Activated T-cell treated with anti-CD3 and anti-CD28 coated beads, Interleukin-2, amount 50 U/mL, for 72 hours (primary cell): ENCODE results near the gene HDDC2. TPM values are rescaled to one million over a fixed set of nuclear protein-coding genes. Genes with fewer than 3 reads are reported as not detected.

ENCODE experiments used
- ATAC-seq, 2 donors: fragments of 150-1000 bp; cut with Tn5 transposase; replicated peaks in 1 of 2; 2 replicates each; pipeline ENCODE4 v1.10.0; 2021; ENCODE audit warnings: moderate library complexity in 2 of 2, mild to moderate bottlenecking in 1 of 2
- DNase-seq, 2 donors: peaks; one replicate each; pipeline ENCODE4 v3.0.0; 2021 to 2022; ENCODE audit warnings: mixed read lengths in 1 of 2
- H3K27ac Mint-ChIP-seq: one replicate; pipeline ENCODE4 v1.8.0; 2022; ENCODE audit warnings: mild to moderate bottlenecking, moderate library complexity, mixed read lengths
- H3K27me3 Mint-ChIP-seq: one replicate; pipeline ENCODE4 v1.8.0; 2022; ENCODE audit warnings: low read depth, mixed read lengths
- H3K36me3 Mint-ChIP-seq, 2 donors: one replicate each; pipeline ENCODE4 v1.8.0; 2022; ENCODE audit warnings: mixed read lengths in 2 of 2, mild to moderate bottlenecking in 1 of 2; ENCODE audit not compliant: insufficient read depth in 2 of 2
- H3K4me1 Mint-ChIP-seq: one replicate; pipeline ENCODE4 v1.8.0; 2022; ENCODE audit warnings: low read depth, mixed read lengths
- H3K4me3 Mint-ChIP-seq, 2 donors: one replicate each; pipeline ENCODE4 v1.8.0; 2022; ENCODE audit warnings: mild to moderate bottlenecking in 2 of 2, mixed read lengths in 2 of 2, moderate library complexity in 2 of 2
- H3K9me3 Mint-ChIP-seq, 2 donors: one replicate each; pipeline ENCODE4 v1.8.0; 2022; ENCODE audit warnings: mixed read lengths in 2 of 2
- total RNA-seq, 2 donors: library from RNA; stranded (reverse); gene quantifications; one replicate each; pipeline ENCODE4 v1.2.3, GENCODE V29; 2022

HDDC2 gene
- total RNA-seq, 2 donors from 2014 or later: 68.8 to 92.4 TPM

- ATAC-seq (no peak), DNase-seq (no peak)
- Mint-ChIP-seq H3K4me3 (no peak overlapping the region), H3K27me3 (no peaks in the 10 kb centered on the region), H3K9me3 (no peaks in the 10 kb centered on the region), H3K4me1 (peaks cover 11% of the 10 kb centered on the region), H3K36me3 (peaks cover 9 to 19% of the 10 kb centered on the region in 2 donors), H3K27ac (no peak overlapping the region)
Measured at GRCh38 chr6:125274935-125275334, 26.8 kb downstream of the HDDC2 start.

- H3K27ac Mint-ChIP-seq: no peak overlapping the region
- no peaks in the 10 kb centered on the region for H3K27me3 Mint-ChIP-seq
- peaks cover 8 to 12% of the 10 kb centered on the region in 2 donors for H3K36me3 Mint-ChIP-seq
- peaks cover 6% of the 10 kb centered on the region for H3K4me1 Mint-ChIP-seq
- DNase-seq (no peak), ATAC-seq (no peak)
- H3K9me3 Mint-ChIP-seq: no peaks in the 10 kb centered on the region
- no peak overlapping the region for H3K4me3 Mint-ChIP-seq
Measured at GRCh38 chr6:125273965-125274364, 27.8 kb downstream of the HDDC2 start.

- H3K4me1 Mint-ChIP-seq: no peaks in the 10 kb centered on the region
- ATAC-seq (no peak), DNase-seq (no peak)
- H3K27ac Mint-ChIP-seq: no peak overlapping the region
- H3K27me3 Mint-ChIP-seq: no peaks in the 10 kb centered on the region
- H3K4me3 Mint-ChIP-seq: no peak overlapping the region
- H3K36me3 Mint-ChIP-seq: peaks cover 5 to 7% of the 10 kb centered on the region in 2 donors
- no peaks in the 10 kb centered on the region for H3K9me3 Mint-ChIP-seq
Measured at GRCh38 chr6:125273251-125273650, 28.5 kb downstream of the HDDC2 start.

GRCh38 chr6:125271486-125272159, 30.1 kb downstream of the HDDC2 start:
- ATAC-seq (no peak), DNase-seq (no peak)
- H3K27me3 Mint-ChIP-seq: no peaks in the 10 kb centered on the region
- no peaks in the 10 kb centered on the region for H3K4me1 Mint-ChIP-seq
- peaks cover 5 to 7% of the 10 kb centered on the region in 2 donors for H3K36me3 Mint-ChIP-seq
- H3K27ac Mint-ChIP-seq: no peak overlapping the region
- H3K4me3 Mint-ChIP-seq: no peak overlapping the region
- no peaks in the 10 kb centered on the region for H3K9me3 Mint-ChIP-seq

- no peak overlapping the region for H3K27ac Mint-ChIP-seq
- ATAC-seq (no peak), DNase-seq (no peak)
- H3K4me3 Mint-ChIP-seq: no peak overlapping the region
- H3K36me3 Mint-ChIP-seq: peaks cover under 1 to 5% of the 10 kb centered on the region in 2 donors
- H3K27me3 Mint-ChIP-seq: no peaks in the 10 kb centered on the region
- no peaks in the 10 kb centered on the region for H3K9me3 Mint-ChIP-seq
- H3K4me1 Mint-ChIP-seq: no peaks in the 10 kb centered on the region
Measured at GRCh38 chr6:125270380-125270779, 31.4 kb downstream of the HDDC2 start.

- no peak for ATAC-seq
- Mint-ChIP-seq H3K4me1 (no peaks in the 10 kb centered on the region), H3K27ac (no peak overlapping the region), H3K9me3 (no peaks in the 10 kb centered on the region), H3K36me3 (peaks cover 0 to 5% of the 10 kb centered on the region in 2 donors), H3K27me3 (no peaks in the 10 kb centered on the region), H3K4me3 (no peak overlapping the region)
- no peak for DNase-seq
Measured at GRCh38 chr6:125269328-125269985, 32.3 kb downstream of the HDDC2 start.

- no peak overlapping the region for H3K4me3 Mint-ChIP-seq
- no peak for ATAC-seq
- H3K27me3 Mint-ChIP-seq: no peaks in the 10 kb centered on the region
- peaks cover 0 to 3% of the 10 kb centered on the region in 2 donors for H3K36me3 Mint-ChIP-seq
- no peaks in the 10 kb centered on the region for H3K9me3 Mint-ChIP-seq
- no peak for DNase-seq
- H3K27ac Mint-ChIP-seq: no peak overlapping the region
- H3K4me1 Mint-ChIP-seq: no peaks in the 10 kb centered on the region
Measured at GRCh38 chr6:125268765-125269164, 33.0 kb downstream of the HDDC2 start.

GRCh38 chr6:125267806-125268523, 33.8 kb downstream of the HDDC2 start:
- ATAC-seq: no peak
- Mint-ChIP-seq H3K27ac (no peak overlapping the region), H3K4me1 (no peaks in the 10 kb centered on the region), H3K36me3 (peaks cover 0 to 3% of the 10 kb centered on the region in 2 donors), H3K9me3 (no peaks in the 10 kb centered on the region), H3K4me3 (no peak overlapping the region), H3K27me3 (no peaks in the 10 kb centered on the region)
- DNase-seq: no peak

- H3K36me3 Mint-ChIP-seq: peaks cover 0 to 2% of the 10 kb centered on the region in 2 donors
- H3K27ac Mint-ChIP-seq: no peak overlapping the region
- H3K9me3 Mint-ChIP-seq: no peaks in the 10 kb centered on the region
- no peaks in the 10 kb centered on the region for H3K27me3 Mint-ChIP-seq
- ATAC-seq (no peak), DNase-seq (no peak)
- no peak overlapping the region for H3K4me3 Mint-ChIP-seq
- no peaks in the 10 kb centered on the region for H3K4me1 Mint-ChIP-seq
Measured at GRCh38 chr6:125264476-125264875, 37.3 kb downstream of the HDDC2 start.

GRCh38 chr6:125262016-125263013, 39.5 kb downstream of the HDDC2 start:
- H3K9me3 Mint-ChIP-seq: no peaks in the 10 kb centered on the region
- no peak overlapping the region for H3K4me3 Mint-ChIP-seq
- DNase-seq: no peak
- H3K36me3 Mint-ChIP-seq: peaks cover 0 to 2% of the 10 kb centered on the region in 2 donors
- H3K27me3 Mint-ChIP-seq: no peaks in the 10 kb centered on the region
- no peak for ATAC-seq
- H3K4me1 Mint-ChIP-seq: no peaks in the 10 kb centered on the region
- H3K27ac Mint-ChIP-seq: no peak overlapping the region

GRCh38 chr6:125259354-125259736, 42.4 kb downstream of the HDDC2 start:
- Mint-ChIP-seq H3K4me3 (no peak overlapping the region), H3K4me1 (no peaks in the 10 kb centered on the region), H3K36me3 (peaks cover 0 to 2% of the 10 kb centered on the region in 2 donors), H3K27ac (no peak overlapping the region), H3K27me3 (no peaks in the 10 kb centered on the region), H3K9me3 (no peaks in the 10 kb centered on the region)
- ATAC-seq (no peak), DNase-seq (no peak)

- ATAC-seq: no peak
- Mint-ChIP-seq H3K4me1 (no peaks in the 10 kb centered on the region), H3K27me3 (no peaks in the 10 kb centered on the region), H3K4me3 (no peak overlapping the region), H3K9me3 (no peaks in the 10 kb centered on the region), H3K36me3 (peaks cover 0 to 2% of the 10 kb centered on the region in 2 donors), H3K27ac (no peak overlapping the region)
- DNase-seq: no peak
Measured at GRCh38 chr6:125258651-125259353, 43.0 kb downstream of the HDDC2 start.
